ENCODE measurements around the gene ITGA2.

DNA sequence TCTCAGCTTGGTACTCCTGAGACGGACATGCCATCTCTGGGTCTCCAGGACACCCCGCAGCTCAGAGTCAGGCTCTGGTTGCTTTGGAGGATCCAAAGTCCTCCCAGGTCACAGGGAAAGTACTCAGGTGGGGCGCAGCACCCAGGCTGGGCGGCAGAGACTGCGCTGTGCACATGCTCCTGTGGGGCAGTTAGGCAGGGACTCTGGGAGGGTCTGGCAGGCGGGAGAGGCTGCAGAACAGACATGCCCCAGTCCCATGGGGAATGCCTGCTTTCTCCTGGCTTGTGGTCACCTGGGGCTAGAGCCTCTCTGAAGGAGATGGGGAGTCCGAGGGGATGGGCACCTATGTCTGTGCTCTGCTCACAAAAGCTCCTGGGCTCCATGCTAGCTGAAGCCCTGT is 45.3 kb upstream of the ITGA2 start:
- TF ChIP-seq EZH2 (IDR thresholded peaks at IDR 0.05) = no peak
- no peak for TF ChIP-seq POLR2AphosphoS5 (IDR thresholded peaks at IDR 0.05; ENCODE audit: borderline replicate concordance, low read depth, low read length)
- no peak for TF ChIP-seq FOXP2 (optimal IDR thresholded peaks at IDR 0.05; ENCODE audit: control extremely low read depth, extremely low read length, insufficient read depth)

Data from SK-N-MC (cell line).